GM19397 (cell line): ENCODE measurements around the gene CYP3A7.
"Not testable (repeated sequence)": the region's sequence is repeated elsewhere in the genome, so short reads cannot be mapped to it uniquely, and the experiment has no call there.

Experiments used
- ATAC-seq: cut with Tn5 transposase; IDR thresholded peaks from one replicate; pipeline ENCODE4 v1.9.1; 2021; ENCODE audit warnings: mild to moderate bottlenecking, moderate library complexity; ENCODE audit not compliant: unreplicated experiment

Gene CYP3A7

GRCh38 chr7:99742737-99743394 lies 7.9 kb upstream of the CYP3A7 start:
- no peak for ATAC-seq

GRCh38 chr7:99741441-99741795 lies 6.4 kb upstream of the CYP3A7 start:
- ATAC-seq, result no peak

- ATAC-seq, result no peak
These were observed 5.8 kb upstream of the CYP3A7 start for GRCh38 chr7:99740573-99741440.

DNA sequence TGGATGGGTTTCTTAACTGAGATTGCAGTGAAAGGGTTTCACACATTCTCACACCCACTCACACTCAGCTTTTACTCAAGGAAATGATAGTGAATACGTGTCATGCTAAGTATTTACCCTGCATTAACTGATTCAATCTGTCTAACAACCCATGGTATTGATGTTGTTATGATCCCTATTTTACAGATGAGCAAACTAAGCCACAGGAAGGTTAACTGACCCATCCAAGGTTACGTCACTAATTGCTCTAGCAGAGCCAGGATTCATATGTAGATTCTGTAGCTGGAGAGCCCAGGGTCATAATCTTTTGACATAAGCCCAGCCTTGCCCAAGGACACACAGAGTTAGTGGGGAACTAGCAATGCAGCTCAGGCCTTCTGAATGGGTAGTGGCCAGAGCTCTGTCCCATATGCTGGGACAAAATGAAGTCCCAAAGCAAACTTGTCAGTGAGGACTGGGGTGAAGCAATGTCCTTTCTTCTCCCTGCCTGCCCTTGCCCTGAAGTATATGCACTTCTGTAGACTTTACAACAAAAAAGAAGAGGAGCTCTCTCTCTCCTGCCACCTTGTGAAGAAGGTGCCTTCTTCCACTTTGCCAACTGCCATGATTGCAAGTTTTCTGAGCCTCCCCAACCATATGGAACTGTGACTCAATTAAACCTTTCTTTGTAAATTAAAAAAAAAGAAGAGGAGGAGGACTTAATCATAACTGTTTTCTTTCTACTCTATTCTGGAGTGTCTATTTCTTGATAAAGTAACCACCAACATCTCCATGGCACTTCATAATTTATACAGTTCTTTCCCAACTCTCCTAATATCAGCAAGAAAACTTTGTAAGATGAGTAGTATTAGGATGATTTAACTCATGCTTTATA lies 4.9 kb upstream of the CYP3A7 start:
- no peak for ATAC-seq

DNA sequence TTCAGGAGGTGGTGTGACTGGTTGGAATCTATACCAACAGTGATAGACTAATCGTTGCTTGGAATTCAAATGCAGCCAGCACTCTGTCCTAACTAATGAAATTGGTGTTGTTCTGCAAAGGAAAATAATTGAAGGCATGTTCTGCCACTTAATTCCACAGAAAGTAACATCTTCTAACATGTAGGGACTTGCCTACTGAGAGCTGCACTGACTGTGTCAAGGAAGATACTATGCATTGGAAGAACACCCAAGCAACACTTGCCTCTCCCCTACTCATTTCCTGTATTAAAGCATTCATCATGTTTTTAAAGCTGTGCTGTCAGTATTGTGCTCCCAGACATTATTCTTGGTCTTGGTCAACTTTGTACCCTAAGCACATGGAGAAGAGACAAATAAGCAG lies 2.7 kb upstream of the CYP3A7 start:
- ATAC-seq, result no peak

DNA sequence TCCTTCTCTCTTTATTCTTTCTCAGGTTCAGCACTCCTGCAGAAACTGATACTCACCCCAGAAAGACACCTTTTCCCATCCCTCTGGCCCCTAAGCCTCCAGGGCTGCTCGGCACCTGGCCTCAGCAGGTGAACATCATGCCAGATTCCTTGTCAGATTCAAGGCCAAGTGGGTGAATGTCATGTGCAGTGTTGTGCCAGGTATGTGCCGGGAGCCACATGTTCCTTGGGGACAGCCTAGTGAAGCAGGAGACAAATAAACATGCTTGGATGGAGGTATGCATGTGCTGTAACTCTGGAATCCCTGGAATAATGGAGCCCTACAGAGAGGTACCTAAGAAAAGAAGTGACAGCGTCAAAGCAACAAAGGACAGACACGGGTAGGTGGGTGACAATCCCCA lies 1.7 kb upstream of the CYP3A7 start:
- not testable (repeated sequence) for ATAC-seq

DNA sequence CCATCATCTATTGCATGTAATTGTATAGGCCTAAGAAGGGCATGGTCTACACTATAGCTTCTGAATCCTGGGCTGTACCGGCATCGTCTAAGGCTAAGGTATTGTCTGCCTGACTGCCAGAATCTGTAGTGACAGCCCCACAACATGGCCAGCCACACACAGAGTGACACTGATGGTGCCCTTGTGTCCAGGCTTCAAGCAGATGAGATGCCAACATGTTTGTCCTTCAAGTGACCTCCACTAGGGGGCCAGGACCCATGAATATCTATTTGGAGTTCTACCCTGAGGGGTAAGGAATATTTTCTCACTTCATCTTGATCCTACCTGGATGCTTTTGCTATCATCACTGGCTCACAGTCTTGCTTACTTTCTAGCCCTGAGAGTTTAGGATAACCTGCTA lies 1.5 kb downstream of the CYP3A7 start:
- no peak for ATAC-seq

DNA sequence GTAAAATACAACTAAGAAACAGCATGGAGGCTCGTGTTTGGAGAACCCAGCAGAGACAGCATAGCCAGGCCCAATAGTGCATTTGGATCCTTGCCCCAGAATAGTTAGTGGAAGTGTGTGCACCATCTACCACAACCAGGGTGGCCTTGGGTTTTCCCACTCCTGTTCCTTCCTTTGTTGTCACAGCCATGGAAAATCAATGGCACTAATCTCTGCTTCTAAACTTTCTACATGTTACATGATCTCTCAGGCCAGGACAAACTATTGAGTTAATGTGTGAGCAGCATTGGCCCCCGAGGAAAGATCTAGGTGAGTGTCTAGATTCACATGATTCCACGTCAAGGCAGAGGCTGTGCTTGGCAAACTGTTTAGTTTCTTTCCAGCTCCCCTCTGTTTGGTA lies 2.0 kb downstream of the CYP3A7 start:
- no peak for ATAC-seq

DNA sequence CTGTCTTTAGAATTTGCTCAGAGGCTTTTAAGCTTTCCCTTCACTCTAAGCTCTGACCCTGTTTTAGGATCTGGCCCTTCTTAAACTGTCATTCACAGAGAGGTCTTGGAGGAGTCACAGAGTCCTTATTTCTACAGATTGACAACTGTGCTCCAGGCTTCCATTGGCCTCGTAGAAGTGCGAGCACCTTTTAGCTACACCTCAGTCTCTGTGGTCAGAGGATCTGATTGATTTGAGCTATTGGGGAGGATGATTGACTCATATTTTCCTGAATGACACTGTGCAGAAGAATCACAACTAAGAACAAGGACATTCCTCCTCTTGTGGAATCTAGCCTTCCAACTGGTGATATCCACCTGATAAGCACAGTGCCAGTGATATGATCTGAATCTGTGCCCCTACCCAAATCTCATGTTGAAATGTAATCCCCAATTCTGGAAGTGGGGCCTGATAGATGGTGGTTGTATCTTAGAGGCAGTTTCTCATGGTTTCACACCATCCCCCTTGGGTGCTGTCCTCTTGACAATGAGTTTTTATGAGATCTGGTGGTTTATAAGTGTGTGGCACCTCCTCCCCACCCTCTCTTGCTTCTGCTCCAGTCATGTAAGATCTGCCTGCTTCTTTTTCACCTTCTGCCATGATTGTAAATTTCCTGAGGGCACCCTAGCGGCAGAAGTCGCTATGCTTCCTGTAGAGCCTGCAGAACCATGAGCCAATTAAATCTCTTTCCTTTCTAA lies 3.2 kb downstream of the CYP3A7 start:
- no peak for ATAC-seq

- no peak for ATAC-seq
These were observed 4.0 kb downstream of the CYP3A7 start for GRCh38 chr7:99730992-99731391.

GRCh38 chr7:99730238-99730810 lies 4.7 kb downstream of the CYP3A7 start:
- no peak for ATAC-seq

DNA sequence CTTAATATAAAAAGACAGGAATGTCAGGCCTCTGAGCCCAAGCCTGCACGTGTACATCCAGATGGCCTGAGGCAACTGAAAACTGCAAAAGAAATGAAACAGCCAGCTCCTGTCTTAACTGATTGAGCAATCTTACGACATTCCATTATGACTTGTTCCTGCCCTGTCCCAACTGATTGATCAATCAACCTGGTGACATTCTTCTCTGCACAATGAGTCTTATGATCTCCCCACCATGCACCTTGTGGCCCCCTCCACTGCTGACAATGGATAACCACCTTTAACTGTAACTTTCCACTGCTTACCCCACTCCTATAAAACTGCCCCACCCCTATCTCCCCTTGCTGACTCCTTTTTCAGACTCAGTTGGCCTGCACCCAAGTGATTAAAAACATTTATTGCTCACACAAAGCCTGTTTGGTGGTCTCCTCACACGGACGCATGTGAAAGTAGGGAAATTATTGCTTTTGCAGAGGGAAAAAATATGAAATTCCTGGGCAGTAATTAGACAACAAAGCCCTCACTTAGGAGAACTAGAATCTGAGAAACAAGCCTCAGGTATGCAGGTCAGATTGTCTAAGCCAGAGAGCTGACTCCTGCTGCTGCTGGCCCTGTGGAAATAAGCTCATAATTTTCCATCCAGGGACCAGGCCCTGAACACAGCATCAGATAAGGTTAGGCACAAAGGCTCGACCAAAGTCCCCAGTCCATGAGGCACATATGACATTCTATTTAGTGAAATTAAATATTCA lies 5.3 kb downstream of the CYP3A7 start:
- ATAC-seq, result no peak

DNA sequence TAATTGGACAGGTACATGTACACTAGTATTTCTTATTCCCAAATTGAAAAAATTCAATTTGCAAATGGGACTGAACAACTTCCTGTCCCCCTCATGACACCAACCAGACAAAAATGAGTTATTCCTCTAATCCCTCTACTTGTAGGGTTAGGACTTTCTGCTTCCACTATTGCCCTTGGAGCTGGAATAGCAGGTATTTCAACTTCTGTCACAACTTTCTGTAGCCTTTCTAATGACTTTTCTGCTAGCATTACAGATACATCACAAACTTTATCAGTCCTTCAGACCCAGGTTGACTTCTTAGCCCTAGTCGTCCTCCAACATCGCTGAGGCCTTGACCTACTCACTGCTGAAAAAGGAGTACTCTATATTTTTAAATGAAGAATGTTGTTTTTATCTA lies 6.4 kb downstream of the CYP3A7 start:
- no peak for ATAC-seq

- not testable (repeated sequence) for ATAC-seq
These were observed 11.8 kb downstream of the CYP3A7 start for GRCh38 chr7:99723201-99723600.

DNA sequence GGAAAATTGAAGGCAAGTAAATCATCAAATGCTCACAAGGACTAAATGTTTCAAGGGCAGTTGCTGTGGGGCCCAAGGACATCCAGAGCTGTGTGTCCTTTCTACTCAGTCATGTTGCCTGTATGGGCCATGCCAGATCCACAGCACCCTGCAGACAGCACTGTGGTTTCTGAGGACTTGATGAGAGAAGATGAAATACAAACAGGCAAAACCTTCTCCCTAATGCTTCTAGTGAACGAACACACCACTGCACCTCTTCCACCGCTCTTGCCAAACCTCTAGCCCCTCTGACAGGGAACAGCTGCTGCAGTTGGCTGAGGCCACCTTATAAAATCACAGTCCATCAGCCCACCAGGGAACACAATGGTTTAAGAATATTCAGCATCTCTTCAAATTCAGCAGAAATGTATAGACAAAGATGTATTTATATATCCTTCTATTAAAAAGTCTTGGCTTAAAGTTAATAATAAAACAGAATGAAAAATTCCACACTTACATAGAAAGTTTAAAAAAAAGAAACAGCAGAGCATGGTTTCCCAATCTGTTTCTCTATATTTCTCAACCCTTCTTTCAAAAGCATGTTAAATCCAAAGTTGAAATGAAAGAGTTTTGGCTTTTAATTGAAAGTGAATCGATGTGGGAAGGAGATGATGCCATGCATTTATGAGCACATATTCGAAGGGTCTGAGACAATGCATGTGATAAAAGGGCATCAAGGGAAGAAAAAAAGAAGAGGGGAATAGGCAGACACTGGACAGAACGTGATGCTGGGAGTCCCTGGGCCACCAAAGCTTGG lies 14.0 kb downstream of the CYP3A7 start:
- ATAC-seq, result no peak

DNA sequence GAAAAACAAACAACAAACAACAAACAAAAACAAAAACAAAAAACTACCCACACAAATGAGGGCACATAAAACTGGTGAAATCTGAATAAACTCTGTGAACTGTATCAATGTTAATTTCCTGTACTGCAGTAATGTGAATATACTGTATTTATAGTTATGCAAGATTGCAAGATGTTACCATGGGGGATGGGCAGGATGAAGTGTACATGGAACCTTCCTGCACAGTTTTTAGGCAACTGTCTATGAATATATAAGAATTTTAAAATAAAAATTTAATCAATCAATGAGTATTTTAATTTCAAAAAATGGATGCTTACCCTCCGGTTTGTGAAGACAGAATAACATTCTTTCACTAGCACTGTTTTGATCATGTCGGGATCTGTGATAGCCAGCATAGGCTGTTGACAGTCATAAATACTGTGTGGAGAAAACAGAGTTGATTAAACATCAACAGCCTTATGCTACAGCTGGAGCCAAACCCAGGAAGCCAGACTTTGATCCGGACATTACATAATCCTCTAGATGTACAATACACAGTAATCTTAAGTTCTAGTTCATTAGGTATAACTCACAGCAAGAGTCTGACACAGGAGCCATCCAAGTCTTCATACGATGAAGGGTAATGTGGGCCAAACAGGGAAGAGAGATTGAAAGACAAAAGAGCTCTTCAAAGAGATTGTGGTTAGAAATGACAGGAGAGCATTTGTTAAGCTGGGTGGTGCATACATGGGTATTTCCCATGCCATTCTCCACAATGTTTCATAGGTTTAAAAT lies 14.8 kb downstream of the CYP3A7 start:
- no peak for ATAC-seq

DNA sequence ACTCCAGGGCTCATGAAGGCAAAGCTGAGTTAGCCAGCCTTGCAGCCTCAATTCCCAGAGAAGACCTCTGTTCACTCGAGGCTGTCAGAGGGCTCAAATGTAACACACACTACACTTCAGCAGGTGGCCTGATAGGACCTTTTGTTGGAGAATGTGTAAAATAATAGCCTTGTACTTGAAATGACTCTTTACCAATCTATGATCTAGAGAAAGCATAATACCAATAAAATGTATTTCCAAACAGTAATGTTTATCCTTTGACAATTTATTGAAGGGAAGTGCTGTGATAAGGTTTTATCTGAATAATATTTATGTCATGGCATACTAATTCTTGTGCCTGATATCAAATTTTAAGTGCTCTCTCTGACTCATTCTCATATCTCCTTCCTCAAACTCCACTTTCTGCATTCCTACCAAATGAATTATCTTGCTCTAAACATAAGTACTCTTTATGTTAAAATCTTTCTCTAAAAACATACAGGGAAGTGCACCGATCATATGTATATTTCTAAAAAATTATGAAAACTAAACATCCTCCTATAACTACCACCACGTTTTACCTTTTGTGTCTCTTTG lies 20.9 kb downstream of the CYP3A7 start:
- no peak for ATAC-seq
